Astrocyte (in vitro differentiated cells and primary cell): ENCODE measurements around the gene APP. TPM values are rescaled to one million over a fixed set of nuclear protein-coding genes. Genes with fewer than 3 reads are reported as not detected.

ENCODE experiments used
- DNase-seq: peaks from one replicate; pipeline ENCODE4 v3.0.0-alpha.2; 2010; ENCODE audit warnings: low read depth
- FAIRE-seq: peaks from 2 replicates; lab custom pipeline; 2011; peaks lifted over from hg19 to GRCh38; lab: Jason Lieb, UNC
- H2AFZ ChIP-seq: 2 replicates; pipeline ENCODE4 v1.6.0; 2012; ENCODE audit warnings: low read depth, low read length, inconsistent platforms
- H3K27ac ChIP-seq: 2 replicates; pipeline ENCODE4 v1.5.1; 2011; ENCODE audit warnings: low read depth, low read length, inconsistent platforms
- H3K27me3 ChIP-seq: 2 replicates; pipeline ENCODE4 v1.6.0; 2011; ENCODE audit warnings: low read length, inconsistent platforms; ENCODE audit not compliant: insufficient read depth
- H3K36me3 ChIP-seq: 2 replicates; pipeline ENCODE4 v1.5.1; 2011; ENCODE audit warnings: low read length, inconsistent platforms; ENCODE audit not compliant: insufficient read depth
- H3K4me1 ChIP-seq: 2 replicates; pipeline ENCODE4 v1.5.1; 2011; ENCODE audit warnings: low read length, inconsistent platforms; ENCODE audit not compliant: insufficient read depth
- H3K4me2 ChIP-seq: 2 replicates; pipeline ENCODE4 v1.6.0; 2012; ENCODE audit warnings: low read length, inconsistent platforms
- H3K4me3 ChIP-seq: 2 replicates; pipeline ENCODE4 v1.5.1; 2011; ENCODE audit warnings: low read depth, mild to moderate bottlenecking, low read length, inconsistent platforms; ENCODE audit not compliant: insufficient read depth
- H3K79me2 ChIP-seq: 2 replicates; pipeline ENCODE4 v1.6.0; 2012; ENCODE audit warnings: mild to moderate bottlenecking, low read length, inconsistent platforms; ENCODE audit not compliant: insufficient read depth
- H3K9ac ChIP-seq: 2 replicates; pipeline ENCODE4 v1.6.0; 2012; ENCODE audit warnings: mild to moderate bottlenecking, low read length, inconsistent platforms
- H3K9me3 ChIP-seq: 2 replicates; pipeline ENCODE4 v1.5.1; 2012; ENCODE audit warnings: low read depth, mild to moderate bottlenecking, low read length, inconsistent platforms; ENCODE audit not compliant: insufficient read depth
- H4K20me1 ChIP-seq: 2 replicates; pipeline ENCODE4 v1.6.0; 2012; ENCODE audit warnings: low read length, inconsistent platforms; ENCODE audit not compliant: insufficient read depth
- H3K27ac Mint-ChIP-seq: one replicate; pipeline ENCODE4 v1.8.0; 2021; ENCODE audit warnings: mild to moderate bottlenecking, mixed read lengths; ENCODE audit not compliant: unreplicated experiment
- H3K27me3 Mint-ChIP-seq: one replicate; pipeline ENCODE4 v1.8.0; 2021; ENCODE audit warnings: low read depth, mixed read lengths; ENCODE audit not compliant: unreplicated experiment
- H3K36me3 Mint-ChIP-seq: one replicate; pipeline ENCODE4 v1.8.0; 2021; ENCODE audit warnings: low read depth, mixed read lengths; ENCODE audit not compliant: unreplicated experiment
- H3K4me1 Mint-ChIP-seq: one replicate; pipeline ENCODE4 v1.8.0; 2021; ENCODE audit warnings: low read depth, mixed read lengths; ENCODE audit not compliant: unreplicated experiment
- H3K4me3 Mint-ChIP-seq: one replicate; pipeline ENCODE4 v1.8.0; 2021; ENCODE audit warnings: mild to moderate bottlenecking, moderate library complexity, mixed read lengths; ENCODE audit not compliant: unreplicated experiment
- H3K9me3 Mint-ChIP-seq: one replicate; pipeline ENCODE4 v1.8.0; 2021; ENCODE audit warnings: mild to moderate bottlenecking, mixed read lengths; ENCODE audit not compliant: unreplicated experiment
- CTCF ChIP-seq: IDR thresholded peaks from 2 replicates; pipeline ENCODE4 v1.5.1; 2011; ENCODE audit warnings: low read depth, mild to moderate bottlenecking, inconsistent platforms, low read length, moderate library complexity; ENCODE audit not compliant: insufficient read depth
- EZH2 ChIP-seq: IDR thresholded peaks from 2 replicates; pipeline ENCODE4 v1.6.1; 2012; ENCODE audit warnings: mild to moderate bottlenecking, low read length, inconsistent platforms; ENCODE audit not compliant: insufficient read depth
- total RNA-seq: library from RNA; stranded (reverse); gene quantifications from 2 replicates; pipeline ENCODE4 v1.2.1, GENCODE V29; 2021

The APP gene
- total RNA-seq, 1 donor from 2014 or later: 823 TPM

- Histone ChIP-seq H3K4me1 (no peaks in the 10 kb centered on the region), H4K20me1 (peaks cover 71% of the 10 kb centered on the region), H3K4me3 (no peak overlapping the region), H3K27me3 (no peaks in the 10 kb centered on the region), H3K36me3 (no peaks in the 10 kb centered on the region), H3K9ac (no peak overlapping the region), H3K79me2 (peaks cover 30% of the 10 kb centered on the region), H2AFZ (no peak overlapping the region), H3K9me3 (no peaks in the 10 kb centered on the region), H3K27ac (no peak overlapping the region), H3K4me2 (no peak overlapping the region)
- Mint-ChIP-seq H3K27ac (no peak overlapping the region), H3K9me3 (peaks cover 1% of the 10 kb centered on the region), H3K36me3 (peaks cover 7% of the 10 kb centered on the region), H3K27me3 (no peaks in the 10 kb centered on the region), H3K4me1 (peaks cover 11% of the 10 kb centered on the region), H3K4me3 (no peak overlapping the region)
- DNase-seq: no peak
- no peak for FAIRE-seq
- no peak for TF ChIP-seq CTCF
These were observed 138.3 kb downstream of the APP start for GRCh38 chr21:26032263-26032662.

- Histone ChIP-seq H3K9me3 (no peaks in the 10 kb centered on the region), H2AFZ (no peak overlapping the region), H3K79me2 (peaks cover 27% of the 10 kb centered on the region), H4K20me1 (peaks cover 74% of the 10 kb centered on the region), H3K4me3 (no peak overlapping the region), H3K4me1 (no peaks in the 10 kb centered on the region), H3K27ac (no peak overlapping the region), H3K4me2 (no peak overlapping the region), H3K36me3 (no peaks in the 10 kb centered on the region), H3K9ac (no peak overlapping the region), H3K27me3 (no peaks in the 10 kb centered on the region)
- Mint-ChIP-seq H3K36me3 (peaks cover 7% of the 10 kb centered on the region), H3K27me3 (no peaks in the 10 kb centered on the region), H3K4me3 (no peak overlapping the region), H3K9me3 (no peaks in the 10 kb centered on the region), H3K27ac (no peak overlapping the region), H3K4me1 (peaks cover 5% of the 10 kb centered on the region)
- peak; percentile 29 for DNase-seq
- FAIRE-seq: no peak
- TF ChIP-seq EZH2 (no peak), CTCF (no peak)
These were observed 142.4 kb downstream of the APP start for GRCh38 chr21:26028183-26028582.

- Mint-ChIP-seq H3K4me3 (no peak overlapping the region), H3K27me3 (no peaks in the 10 kb centered on the region), H3K9me3 (no peaks in the 10 kb centered on the region), H3K27ac (no peak overlapping the region), H3K4me1 (peaks cover 5% of the 10 kb centered on the region), H3K36me3 (peaks cover 7% of the 10 kb centered on the region)
- peaks cover 27% of the 10 kb centered on the region for H3K79me2 ChIP-seq
- no peaks in the 10 kb centered on the region for H3K4me1 ChIP-seq
- H3K36me3 ChIP-seq: no peaks in the 10 kb centered on the region
- no peak for TF ChIP-seq CTCF
- TF ChIP-seq EZH2: no peak
- H3K4me2 ChIP-seq: no peak overlapping the region
- H4K20me1 ChIP-seq: peaks cover 70% of the 10 kb centered on the region
- no peaks in the 10 kb centered on the region for H3K9me3 ChIP-seq
- H3K9ac ChIP-seq: no peak overlapping the region
- H2AFZ ChIP-seq: no peak overlapping the region
- no peak overlapping the region for H3K4me3 ChIP-seq
- no peaks in the 10 kb centered on the region for H3K27me3 ChIP-seq
- FAIRE-seq (no peak), DNase-seq (no peak)
- no peak overlapping the region for H3K27ac ChIP-seq
These were observed 142.9 kb downstream of the APP start for GRCh38 chr21:26027696-26028095.
